HepG2 (cell line): ENCODE data around the gene SLC39A1. TPM values are rescaled to one million over a fixed set of nuclear protein-coding genes. Genes with fewer than 3 reads are reported as not detected.

Experiments
- ATAC-seq: fragments of 200-7000 bp; cut with Tn5 transposase; 3 replicates; pipeline ENCODE4 v1.9.1; 2020; ENCODE audit warnings: mild to moderate bottlenecking, moderate library complexity
- BruUV-seq: library from RNA; stranded (reverse); fragments of 400-500 nt; replicated peaks from 2 replicates; lab custom pipeline; 2021; lab: Mats Ljungman, UMichigan
- CTCF ChIA-PET: fragments of 300-600 bp; formaldehyde crosslinking; extraction: SDS; loops from one replicate; lab custom pipeline; 2021; ENCODE audit warnings: low total read pairs, inconsistent platforms, low intra/inter-chr PET ratio; lab: Yijun Ruan, JAX
- POLR2A ChIA-PET: fragments of 350-600 bp; sonication (Branson Sonifier 250); formaldehyde crosslinking; loops from one replicate; lab custom pipeline; 2020; ENCODE audit warnings: antibody characterized with exemption, inconsistent platforms; lab: Yijun Ruan, JAX
- DNase-seq: peaks from one replicate; pipeline ENCODE4 v3.0.0-alpha.2; 2015; ENCODE audit warnings: low spot score
- FAIRE-seq: peaks from 3 replicates; lab custom pipeline; 2011; peaks lifted over from hg19 to GRCh38; lab: Jason Lieb, UNC
- H2AFZ ChIP-seq: one replicate; pipeline ENCODE4 v1.6.1; 2011; ENCODE audit warnings: low read length, inconsistent platforms
- H3K27ac ChIP-seq: fragments of 300-600 bp; 3 replicates; pipeline ENCODE4 v1.8.0; 2011; ENCODE audit warnings: mixed run types, mild to moderate bottlenecking, mixed read lengths, low read length, inconsistent platforms; ENCODE audit not compliant: insufficient read depth; ENCODE audit errors: extremely low read length
- H3K27me3 ChIP-seq, 2 experiments: fragments of 200-600 bp in 1 of 2; 2 replicates in 1 of 2; 3 replicates in 1 of 2; pipeline versions ENCODE4 v1.6.0 to v1.8.0; 2011; ENCODE audit warnings: low read length in 2 of 2, mild to moderate bottlenecking in 2 of 2, moderate library complexity in 2 of 2, inconsistent platforms in 1 of 2; ENCODE audit not compliant: insufficient read depth in 2 of 2, control insufficient read depth in 1 of 2
- H3K36me3 ChIP-seq, 2 experiments: fragments of 200-600 bp in 1 of 2; replicated peaks in 1 of 2; 2 replicates in 1 of 2; 3 replicates in 1 of 2; pipeline versions ENCODE4 v1.5.1 to v1.8.0; 2011; ENCODE audit warnings: low read length in 2 of 2, inconsistent platforms in 1 of 2; ENCODE audit not compliant: insufficient read depth in 2 of 2, control insufficient read depth in 1 of 2
- H3K4me1 ChIP-seq: 2 replicates; pipeline ENCODE4 v1.5.1; 2012; ENCODE audit warnings: low read length, inconsistent platforms; ENCODE audit not compliant: insufficient read depth
- H3K4me2 ChIP-seq: 2 replicates; pipeline ENCODE4 v1.6.0; 2011; ENCODE audit warnings: low read depth, low read length, inconsistent platforms
- H3K4me3 ChIP-seq, 3 experiments: fragments of 200-600 bp in 1 of 3; sonication (generic), shearing (Covaris generic) in 1 of 3; replicated peaks in 1 of 3; 2 replicates each; pipeline ENCODE4 v1.5.1; 2011 to 2016; ENCODE audit warnings: low read length in 3 of 3, inconsistent platforms in 2 of 3, low read depth in 2 of 3, mild to moderate bottlenecking in 2 of 3, control low read depth in 1 of 3, mixed read lengths in 1 of 3; ENCODE audit not compliant: insufficient read depth in 1 of 3
- H3K79me2 ChIP-seq: one replicate; pipeline ENCODE4 v1.6.1; 2011; ENCODE audit warnings: low read length, inconsistent platforms; ENCODE audit not compliant: insufficient read depth
- H3K9ac ChIP-seq: 2 replicates; pipeline ENCODE4 v1.6.0; 2011; ENCODE audit warnings: mild to moderate bottlenecking, low read depth, low read length, inconsistent platforms; ENCODE audit not compliant: insufficient read depth
- H3K9me3 ChIP-seq: 2 replicates; pipeline ENCODE4 v1.5.1; 2012; ENCODE audit warnings: mild to moderate bottlenecking, low read length
- H4K20me1 ChIP-seq: 2 replicates; pipeline ENCODE4 v1.6.0; 2011; ENCODE audit warnings: inconsistent platforms, mild to moderate bottlenecking, low read length, moderate library complexity; ENCODE audit not compliant: insufficient read depth
- AGO1 ChIP-seq: fragments of 200-400 bp; formaldehyde crosslinking; IDR thresholded peaks from 2 replicates; pipeline ENCODE4 v1.6.1; 2017; ENCODE audit warnings: mild to moderate bottlenecking, low read depth, low read length, moderate library complexity; ENCODE audit not compliant: poor library complexity, severe bottlenecking
- DNMT1 ChIP-seq: sonication (generic); formaldehyde crosslinking; IDR thresholded peaks from 2 replicates; pipeline ENCODE4 v1.5.1; 2020; ENCODE audit warnings: mild to moderate bottlenecking, missing genetic modification reagents
- ESRRA ChIP-seq: sonication (generic); formaldehyde crosslinking; IDR thresholded peaks from 2 replicates; pipeline ENCODE4 v1.5.1; 2020; ENCODE audit warnings: mild to moderate bottlenecking, low read depth, missing genetic modification reagents
- HHEX ChIP-seq: IDR thresholded peaks from 2 replicates; pipeline ENCODE4 v1.6.1; 2016; ENCODE audit warnings: control low read depth
- HNRNPL ChIP-seq: fragments of 200-400 bp; formaldehyde crosslinking; IDR thresholded peaks from 2 replicates; pipeline ENCODE4 v1.6.1; 2017; ENCODE audit warnings: mild to moderate bottlenecking, low read depth, low read length
- KDM4B ChIP-seq: sonication (generic); formaldehyde crosslinking; IDR thresholded peaks from 2 replicates; pipeline ENCODE4 v1.4.0; 2020; ENCODE audit warnings: missing genetic modification reagents
- MAF1 ChIP-seq: sonication (generic); formaldehyde crosslinking; IDR thresholded peaks from 2 replicates; pipeline ENCODE4 v1.5.0; 2020; ENCODE audit warnings: missing genetic modification reagents, borderline replicate concordance
- MATR3 ChIP-seq: sonication (generic); formaldehyde crosslinking; IDR thresholded peaks from 2 replicates; pipeline ENCODE4 v1.4.0; 2020; ENCODE audit warnings: missing genetic modification reagents
- MIER3 ChIP-seq: IDR thresholded peaks from 2 replicates; pipeline ENCODE4 v1.6.1; 2016; ENCODE audit warnings: missing compliant biosample characterization, borderline replicate concordance
- NONO ChIP-seq, 2 experiments: fragments of 450-650 bp in 1 of 2; sonication (generic) in 1 of 2; formaldehyde crosslinking in 1 of 2; IDR thresholded peaks in 1 of 2; conservative IDR thresholded peaks in 1 of 2; 2 replicates each; pipeline versions ENCODE4 v1.6.1 to v1.8.0; 2017 to 2022; ENCODE audit warnings: mild to moderate bottlenecking in 1 of 2, missing genetic modification reagents in 1 of 2, moderate library complexity in 1 of 2
- PPARG ChIP-seq: conservative IDR thresholded peaks from 2 replicates; pipeline ENCODE4 v1.6.1; 2016; ENCODE audit warnings: missing biosample characterization, missing genetic modification reagents
- ZC3H4 ChIP-seq: sonication (generic); formaldehyde crosslinking; IDR thresholded peaks from 2 replicates; pipeline ENCODE4 v1.4.0; 2020; ENCODE audit warnings: missing genetic modification reagents, borderline replicate concordance
- ZFP90 ChIP-seq: sonication (generic); formaldehyde crosslinking; IDR thresholded peaks from 2 replicates; pipeline ENCODE4 v1.8.0; 2022; ENCODE audit warnings: missing genetic modification reagents, mild to moderate bottlenecking, inconsistent platforms, borderline replicate concordance
- ZNF205 ChIP-seq: IDR thresholded peaks from 2 replicates; pipeline ENCODE4 v1.6.1; 2018; ENCODE audit warnings: missing biosample characterization, missing genetic modification reagents
- ZNF3 ChIP-seq: IDR thresholded peaks from 2 replicates; pipeline ENCODE4 v1.7.0; 2017; ENCODE audit warnings: inconsistent platforms
- ZNF556 ChIP-seq: sonication (generic); formaldehyde crosslinking; IDR thresholded peaks from 2 replicates; pipeline ENCODE4 v1.4.0; 2020; ENCODE audit warnings: mild to moderate bottlenecking, missing genetic modification reagents, borderline replicate concordance
- ZNF605 ChIP-seq: sonication (generic); formaldehyde crosslinking; IDR thresholded peaks from 2 replicates; pipeline ENCODE4 v1.8.0; 2022; ENCODE audit warnings: mild to moderate bottlenecking, missing genetic modification reagents
- WGBS: methylation state at CpG from one replicate; pipeline ENCODE4 v1.1.6; 2017; ENCODE audit warnings: low lambda C conversion rate; 5-methylcytosine and 5-hydroxymethylcytosine counted together
- in situ Hi-C: cut with HindIII; loops from 2 replicates; pipeline ENCODE4 v1.10.0; 2017; ENCODE audit warnings: low pct_unique_long_range_greater_than_20kb; ENCODE audit not compliant: extremely low pct_ligation_motif_present
- intact Hi-C: fragments of 100-400 bp; cut with micrococcal nuclease; formaldehyde crosslinking; loops from one replicate; pipeline ENCODE4 v1.10.0; 2022; ENCODE audit not compliant: unreplicated experiment
- polyA plus RNA-seq, 8 experiments: library from polyadenylated mRNA; depleted of rRNA in 3 of 8; stranded (reverse) in 7 of 8; unstranded in 1 of 8; fragments of >200 nt; fragmentation: Illumina TruSeq in 4 of 8; extraction: Trizol in 4 of 8; gene quantifications; 2 replicates each; pipeline versions ENCODE4 v1.2.1 to v1.2.3, GENCODE V29; 2011 to 2016; ENCODE audit warnings: low read depth in 4 of 8, missing spikeins in 1 of 8, mixed read lengths in 1 of 8; ENCODE audit not compliant: insufficient read depth in 1 of 8
- total RNA-seq, 5 experiments: library from RNA; depleted of rRNA; stranded (reverse); fragments of >200 nt; fragmentation: Illumina TruSeq; extraction: Trizol; gene quantifications; 2 replicates each; pipeline ENCODE4 v1.2.3, GENCODE V29; 2016; ENCODE audit warnings: low read depth in 1 of 5
- TF ChIP-seq, protein P1 (sequence below): IDR thresholded peaks from 2 replicates; pipeline ENCODE4 v1.6.1; 2016; ENCODE audit warnings: low read depth, missing genetic modification reagents, missing compliant biosample characterization
- TF ChIP-seq, protein P2 (sequence below): sonication (generic); formaldehyde crosslinking; IDR thresholded peaks from 2 replicates; pipeline ENCODE4 v1.5.0; 2020; ENCODE audit warnings: missing genetic modification reagents

Gene SLC39A1
- total and polyA plus RNA-seq, 2 of the 13 experiments (the other 11 are each of a cell fraction or from before 2014, with no cell fraction given) = 71.2 to 78.4 TPM

DNA sequence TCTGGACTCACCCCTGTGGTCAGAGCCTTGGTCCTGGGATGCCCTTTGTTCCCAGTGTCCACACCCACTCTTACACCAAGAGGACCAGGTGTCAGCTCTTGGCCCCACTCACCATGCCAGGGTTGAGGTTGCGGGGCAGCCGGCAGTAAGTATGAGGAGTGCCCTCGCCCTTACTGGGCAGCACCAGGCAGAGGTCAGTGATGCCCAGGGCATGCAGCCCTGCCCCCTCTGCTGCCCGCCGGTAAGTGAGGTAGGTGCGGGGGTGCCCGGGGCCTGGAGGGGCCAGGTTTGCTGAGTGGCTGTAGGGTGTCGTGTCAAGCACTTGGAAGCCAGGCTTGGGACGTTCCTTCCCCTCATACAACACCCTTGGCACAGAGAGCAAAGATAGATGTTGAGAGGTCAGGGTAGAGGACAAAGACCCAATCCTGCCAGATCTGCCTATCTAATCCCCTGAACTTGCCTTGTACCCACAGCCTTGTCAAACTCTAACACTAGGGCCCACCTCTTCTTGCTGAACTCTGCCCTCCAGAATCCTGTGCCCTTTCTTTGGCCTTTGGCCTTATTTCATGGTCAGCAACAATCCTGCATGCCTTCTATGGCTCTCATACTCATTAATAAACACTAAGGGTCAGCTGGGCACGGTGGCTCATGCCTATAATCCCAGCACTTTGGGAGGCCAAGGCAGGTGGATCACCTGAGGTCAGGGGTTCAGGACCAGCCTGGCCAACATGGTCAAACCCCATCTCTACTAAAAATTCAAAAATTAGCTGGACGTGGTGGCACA is 20.4 kb downstream of the SLC39A1 start:
- DNase-seq (no peak), ATAC-seq (no peak), FAIRE-seq (no peak)
- no peak overlapping the region for H2AFZ ChIP-seq
- H3K9ac ChIP-seq = no peak overlapping the region
- ChIA-PET POLR2A (interaction anchor here (2.4 to 5.3 kb wide), 3 partner anchors 19 to 24 kb away, joined by 20 to 43 read pairs (median 41); partner anchors contain the start of genes CREB3L4, GATAD2B and SLC39A1), CTCF (no interaction called here)
- no peaks in the 10 kb centered on the region for H3K9me3 ChIP-seq
- no TSS peak for BruUV-seq
- H3K27me3 ChIP-seq = no peaks in the 10 kb centered on the region
- in situ Hi-C loops (loop anchor here (10.0 kb wide), 1 partner anchor 118 kb away; no protein-coding TSS in a partner anchor), intact Hi-C loops (no loop called here)
- peak overlapping the region; percentile 19 for H3K27ac ChIP-seq
- WGBS = 85% methylated on average over 6 of the region's 11 CpGs
- H3K36me3 ChIP-seq = peaks cover 7 to 36% of the 10 kb centered on the region in 2 experiments; a peak in 4 of 5 replicates
- H3K79me2 ChIP-seq = peaks cover 11% of the 10 kb centered on the region
- H3K4me3 ChIP-seq = no peak overlapping the region
- H3K4me2 ChIP-seq = no peak overlapping the region
- H4K20me1 ChIP-seq = no peaks in the 10 kb centered on the region
- H3K4me1 ChIP-seq = peaks cover 40% of the 10 kb centered on the region
- no peak for TF ChIP-seq NONO (IDR thresholded peaks at IDR 0.05)
- TF ChIP-seq NONO (CRISPR knock-in tag; conservative IDR thresholded peaks at IDR 0.05) = no peak
- TF ChIP-seq MATR3 (CRISPR knock-in tag) = no peak
- TF ChIP-seq ZFP90 (CRISPR knock-in tag) = no peak
- TF ChIP-seq ZC3H4 (CRISPR knock-in tag) = no peak
- TF ChIP-seq KDM4B (CRISPR knock-in tag) = no peak
- TF ChIP-seq, protein P1, sequence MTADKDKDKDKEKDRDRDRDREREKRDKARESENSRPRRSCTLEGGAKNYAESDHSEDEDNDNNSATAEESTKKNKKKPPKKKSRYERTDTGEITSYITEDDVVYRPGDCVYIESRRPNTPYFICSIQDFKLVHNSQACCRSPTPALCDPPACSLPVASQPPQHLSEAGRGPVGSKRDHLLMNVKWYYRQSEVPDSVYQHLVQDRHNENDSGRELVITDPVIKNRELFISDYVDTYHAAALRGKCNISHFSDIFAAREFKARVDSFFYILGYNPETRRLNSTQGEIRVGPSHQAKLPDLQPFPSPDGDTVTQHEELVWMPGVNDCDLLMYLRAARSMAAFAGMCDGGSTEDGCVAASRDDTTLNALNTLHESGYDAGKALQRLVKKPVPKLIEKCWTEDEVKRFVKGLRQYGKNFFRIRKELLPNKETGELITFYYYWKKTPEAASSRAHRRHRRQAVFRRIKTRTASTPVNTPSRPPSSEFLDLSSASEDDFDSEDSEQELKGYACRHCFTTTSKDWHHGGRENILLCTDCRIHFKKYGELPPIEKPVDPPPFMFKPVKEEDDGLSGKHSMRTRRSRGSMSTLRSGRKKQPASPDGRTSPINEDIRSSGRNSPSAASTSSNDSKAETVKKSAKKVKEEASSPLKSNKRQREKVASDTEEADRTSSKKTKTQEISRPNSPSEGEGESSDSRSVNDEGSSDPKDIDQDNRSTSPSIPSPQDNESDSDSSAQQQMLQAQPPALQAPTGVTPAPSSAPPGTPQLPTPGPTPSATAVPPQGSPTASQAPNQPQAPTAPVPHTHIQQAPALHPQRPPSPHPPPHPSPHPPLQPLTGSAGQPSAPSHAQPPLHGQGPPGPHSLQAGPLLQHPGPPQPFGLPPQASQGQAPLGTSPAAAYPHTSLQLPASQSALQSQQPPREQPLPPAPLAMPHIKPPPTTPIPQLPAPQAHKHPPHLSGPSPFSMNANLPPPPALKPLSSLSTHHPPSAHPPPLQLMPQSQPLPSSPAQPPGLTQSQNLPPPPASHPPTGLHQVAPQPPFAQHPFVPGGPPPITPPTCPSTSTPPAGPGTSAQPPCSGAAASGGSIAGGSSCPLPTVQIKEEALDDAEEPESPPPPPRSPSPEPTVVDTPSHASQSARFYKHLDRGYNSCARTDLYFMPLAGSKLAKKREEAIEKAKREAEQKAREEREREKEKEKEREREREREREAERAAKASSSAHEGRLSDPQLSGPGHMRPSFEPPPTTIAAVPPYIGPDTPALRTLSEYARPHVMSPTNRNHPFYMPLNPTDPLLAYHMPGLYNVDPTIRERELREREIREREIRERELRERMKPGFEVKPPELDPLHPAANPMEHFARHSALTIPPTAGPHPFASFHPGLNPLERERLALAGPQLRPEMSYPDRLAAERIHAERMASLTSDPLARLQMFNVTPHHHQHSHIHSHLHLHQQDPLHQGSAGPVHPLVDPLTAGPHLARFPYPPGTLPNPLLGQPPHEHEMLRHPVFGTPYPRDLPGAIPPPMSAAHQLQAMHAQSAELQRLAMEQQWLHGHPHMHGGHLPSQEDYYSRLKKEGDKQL = no peak
- TF ChIP-seq ESRRA (CRISPR knock-in tag) = 0 out of 2 replicates have a peak, but pooled peaks have one; percentile 32
- no peak for TF ChIP-seq MIER3 (CRISPR knock-in tag)
- TF ChIP-seq ZNF605 (CRISPR knock-in tag) = no peak
- TF ChIP-seq PPARG (CRISPR knock-in tag) = 0 out of 2 replicates have a peak, but pooled peaks have one; percentile 21
- TF ChIP-seq MAF1 = no peak
- no peak for TF ChIP-seq ZNF3 (CRISPR knock-in tag)
- no peak for TF ChIP-seq DNMT1 (CRISPR knock-in tag)
- no peak for TF ChIP-seq HHEX (CRISPR knock-in tag)
- 0 out of 2 replicates have a peak, but pooled peaks have one; percentile 43 for TF ChIP-seq HNRNPL
- no peak for TF ChIP-seq AGO1
- TF ChIP-seq ZNF556 (CRISPR knock-in tag) = no peak
- TF ChIP-seq ZNF205 (CRISPR knock-in tag) = no peak
- TF ChIP-seq, protein P2, sequence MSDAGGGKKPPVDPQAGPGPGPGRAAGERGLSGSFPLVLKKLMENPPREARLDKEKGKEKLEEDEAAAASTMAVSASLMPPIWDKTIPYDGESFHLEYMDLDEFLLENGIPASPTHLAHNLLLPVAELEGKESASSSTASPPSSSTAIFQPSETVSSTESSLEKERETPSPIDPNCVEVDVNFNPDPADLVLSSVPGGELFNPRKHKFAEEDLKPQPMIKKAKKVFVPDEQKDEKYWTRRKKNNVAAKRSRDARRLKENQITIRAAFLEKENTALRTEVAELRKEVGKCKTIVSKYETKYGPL (CRISPR knock-in tag) = no peak
